GM21360 (cell line): Measurements from ENCODE around the gene PMEPA1.

Experiments used
- ATAC-seq: cut with Tn5 transposase; IDR thresholded peaks from one replicate; pipeline ENCODE4 v1.9.1; 2021; ENCODE audit warnings: mild to moderate bottlenecking, moderate library complexity; ENCODE audit not compliant: unreplicated experiment

The PMEPA1 gene

GRCh38 chr20:57696401-57696961 is 13.3 kb downstream of the PMEPA1 start:
- ATAC-seq = no peak

GRCh38 chr20:57695940-57696339 is 13.9 kb downstream of the PMEPA1 start:
- ATAC-seq = no peak

- no peak for ATAC-seq
Measured at GRCh38 chr20:57695012-57695411, 14.8 kb downstream of the PMEPA1 start.

- no peak for ATAC-seq
Measured at GRCh38 chr20:57694481-57694880, 15.3 kb downstream of the PMEPA1 start.

GRCh38 chr20:57693670-57694329 is 16.0 kb downstream of the PMEPA1 start:
- no peak for ATAC-seq

- ATAC-seq = no peak
Measured at GRCh38 chr20:57693002-57693582, 16.7 kb downstream of the PMEPA1 start.

GRCh38 chr20:57692393-57692792 is 17.4 kb downstream of the PMEPA1 start:
- ATAC-seq = no peak

- no peak for ATAC-seq
Measured at GRCh38 chr20:57691699-57692098, 18.1 kb downstream of the PMEPA1 start.

GRCh38 chr20:57690525-57690924 is 19.3 kb downstream of the PMEPA1 start:
- no peak for ATAC-seq

GRCh38 chr20:57689745-57690481 is 19.9 kb downstream of the PMEPA1 start:
- no peak for ATAC-seq

GRCh38 chr20:57688864-57689263 is 21.0 kb downstream of the PMEPA1 start:
- no peak for ATAC-seq

- no peak for ATAC-seq
Measured at GRCh38 chr20:57688295-57688694, 21.5 kb downstream of the PMEPA1 start.

GRCh38 chr20:57686931-57687652 is 22.7 kb downstream of the PMEPA1 start:
- ATAC-seq = no peak

GRCh38 chr20:57685146-57685758 is 24.6 kb downstream of the PMEPA1 start:
- no peak for ATAC-seq

GRCh38 chr20:57684808-57685140 is 25.0 kb downstream of the PMEPA1 start:
- ATAC-seq = no peak

- no peak for ATAC-seq
Measured at GRCh38 chr20:57683881-57684807, 25.7 kb downstream of the PMEPA1 start.

GRCh38 chr20:57683287-57683686 is 26.5 kb downstream of the PMEPA1 start:
- ATAC-seq = no peak

GRCh38 chr20:57682184-57683101 is 27.4 kb downstream of the PMEPA1 start:
- peak; percentile 38 for ATAC-seq
